CD4-positive, alpha-beta T cell treated with Interleukin-17A for 1 hour (primary cell): ENCODE data around the gene DOK4.

Experiments
- DNase-seq: peaks from one replicate; pipeline ENCODE4 v3.0.0-alpha.2; 2020

The DOK4 gene

DNA sequence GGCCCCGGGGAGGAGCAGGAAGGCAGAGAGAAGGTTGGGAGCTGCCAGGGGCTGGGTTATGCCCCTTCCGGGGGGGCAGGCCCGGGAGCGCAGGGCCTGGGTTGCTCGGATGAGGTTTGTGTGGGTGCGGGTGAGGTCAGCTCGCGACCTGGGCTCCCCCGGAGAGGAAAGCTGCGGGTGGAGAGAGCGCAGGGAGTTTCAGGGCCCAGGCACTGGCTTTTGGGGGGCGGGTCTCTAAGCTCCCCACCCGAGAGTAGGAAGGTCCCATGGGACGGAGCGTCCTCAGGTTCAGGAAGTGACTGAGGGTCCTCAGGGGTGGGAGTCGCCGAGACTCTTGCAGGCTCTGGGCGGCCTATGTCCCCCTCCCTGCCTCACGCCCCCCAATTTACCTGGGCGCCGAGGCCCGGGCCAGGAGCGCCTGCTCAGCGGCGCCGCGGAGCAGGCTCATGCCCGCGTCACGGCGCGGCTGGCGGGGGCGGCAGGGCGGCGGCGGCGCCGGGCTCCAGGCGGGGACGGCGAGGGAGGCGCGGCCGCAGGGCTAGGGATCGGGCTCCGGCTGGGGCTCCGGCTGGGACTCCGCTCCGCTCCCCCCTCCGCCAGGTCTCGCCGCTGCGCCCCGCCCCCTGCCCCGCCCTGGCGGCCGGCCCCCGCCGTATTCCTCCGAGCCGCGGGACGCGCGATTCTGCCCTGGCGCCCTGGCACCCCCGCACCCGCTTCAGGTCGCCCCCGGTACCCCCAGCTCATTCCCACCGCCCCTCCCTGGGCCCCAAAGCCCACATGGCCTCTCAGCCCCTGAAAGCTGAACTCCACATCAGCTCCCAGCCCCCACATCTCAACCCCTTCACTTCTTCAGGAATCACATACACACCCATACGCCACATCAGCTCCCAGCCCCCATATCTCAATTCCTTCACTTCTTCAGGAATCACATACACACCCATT lies at the start of gene DOK4:
DOK4 (minus strand) TSS at position 578 of the 942 bp plus-strand sequence. CDS start 6,986 bp downstream, outside the sequence.
- peak; percentile 81 for DNase-seq

DNA sequence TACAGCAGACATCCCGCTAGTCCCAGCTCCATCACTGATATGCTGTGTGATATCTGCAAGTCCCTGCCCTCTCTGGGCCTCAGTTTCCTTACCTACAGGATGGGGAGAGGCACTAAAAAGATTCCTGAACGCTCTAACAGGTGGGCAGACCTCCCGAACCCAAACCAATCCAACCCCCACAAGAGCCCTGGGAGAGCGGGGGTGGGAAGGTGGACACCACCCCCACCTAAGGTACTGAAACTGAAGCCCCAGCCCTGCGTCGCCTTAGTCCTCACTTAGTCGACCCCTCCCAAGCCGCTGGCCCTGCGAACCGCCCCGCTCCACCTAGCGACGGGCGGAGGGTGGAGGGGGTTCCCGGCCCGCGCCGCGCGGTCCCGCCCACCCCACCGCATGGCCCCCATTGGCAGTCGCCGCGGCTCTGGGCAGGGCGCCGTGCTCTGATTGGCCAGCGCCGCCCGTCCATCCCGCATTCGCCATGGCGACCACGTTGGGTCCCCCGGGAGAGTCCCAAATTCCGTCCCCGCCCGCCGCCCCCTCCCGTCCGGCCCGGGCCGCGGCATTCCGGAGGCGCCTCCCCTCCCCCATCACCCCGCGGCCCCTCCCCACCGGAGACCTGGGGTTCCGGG lies 49.5 kb upstream of the DOK4 start:
- DNase-seq: peak; percentile 97

DNA sequence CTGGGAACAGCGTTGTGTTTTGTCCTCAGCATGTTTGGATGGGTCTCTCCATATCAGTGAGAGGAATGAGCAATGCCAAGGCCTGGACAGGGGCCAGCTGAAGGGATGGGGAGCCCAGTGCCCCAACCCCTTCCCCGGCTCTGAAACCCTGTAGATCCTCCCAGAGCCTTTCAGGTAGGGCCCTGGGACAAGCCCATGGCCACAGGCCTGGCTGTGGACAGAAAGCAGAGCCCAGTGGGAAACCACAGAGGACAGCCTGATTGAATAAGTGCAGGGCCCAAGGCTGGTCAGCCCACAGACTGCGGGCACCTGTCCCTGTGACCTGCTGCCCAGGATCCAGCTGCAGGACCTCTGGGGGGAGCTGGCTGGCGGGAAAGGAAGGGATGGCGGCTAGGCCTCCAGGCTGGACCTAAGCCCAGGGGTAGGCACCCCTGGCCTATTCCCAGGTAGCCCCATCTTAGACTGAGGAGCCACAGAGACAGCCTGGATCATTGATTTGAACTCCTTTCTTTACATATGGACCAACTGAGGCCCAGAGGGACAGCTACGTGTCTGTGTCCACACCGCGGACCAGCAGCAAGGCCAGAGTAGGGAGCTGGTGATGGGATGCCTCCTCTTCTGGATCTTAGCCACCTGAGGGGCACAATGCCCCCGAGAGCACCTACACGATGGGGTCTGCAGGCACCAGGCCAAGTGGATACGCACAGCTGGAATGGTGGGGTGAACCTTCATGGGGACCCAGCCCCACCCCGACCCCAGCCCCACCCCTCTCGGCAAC lies 48.8 kb upstream of the DOK4 start:
- peak; percentile 21 for DNase-seq

DNA sequence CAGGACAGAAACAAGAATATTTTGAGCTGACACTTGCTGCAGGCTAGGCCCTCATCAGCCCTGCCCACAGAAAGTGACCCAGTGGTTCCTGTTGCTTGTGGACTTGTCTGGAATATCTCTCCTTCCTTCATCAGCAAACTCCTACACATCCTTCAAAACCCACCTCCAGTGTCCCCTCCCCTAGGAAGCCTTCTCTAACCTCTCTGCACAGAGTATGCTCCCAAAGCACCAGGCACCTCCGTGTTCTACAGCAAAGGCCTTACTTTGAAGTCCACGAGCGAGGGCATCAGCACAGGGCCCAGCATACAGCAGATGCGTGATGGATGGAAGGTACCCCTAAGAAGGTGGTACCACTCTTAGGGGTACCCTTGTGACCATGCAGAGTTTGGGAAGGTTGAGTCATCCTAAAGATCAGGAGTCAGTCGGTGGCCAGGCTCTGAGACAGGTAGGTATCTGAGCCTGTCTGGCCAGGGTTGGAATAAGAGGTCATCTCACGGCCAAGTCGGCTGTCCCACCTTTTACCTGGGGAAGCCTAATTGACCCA lies 48.1 kb upstream of the DOK4 start:
- DNase-seq: no peak

DNA sequence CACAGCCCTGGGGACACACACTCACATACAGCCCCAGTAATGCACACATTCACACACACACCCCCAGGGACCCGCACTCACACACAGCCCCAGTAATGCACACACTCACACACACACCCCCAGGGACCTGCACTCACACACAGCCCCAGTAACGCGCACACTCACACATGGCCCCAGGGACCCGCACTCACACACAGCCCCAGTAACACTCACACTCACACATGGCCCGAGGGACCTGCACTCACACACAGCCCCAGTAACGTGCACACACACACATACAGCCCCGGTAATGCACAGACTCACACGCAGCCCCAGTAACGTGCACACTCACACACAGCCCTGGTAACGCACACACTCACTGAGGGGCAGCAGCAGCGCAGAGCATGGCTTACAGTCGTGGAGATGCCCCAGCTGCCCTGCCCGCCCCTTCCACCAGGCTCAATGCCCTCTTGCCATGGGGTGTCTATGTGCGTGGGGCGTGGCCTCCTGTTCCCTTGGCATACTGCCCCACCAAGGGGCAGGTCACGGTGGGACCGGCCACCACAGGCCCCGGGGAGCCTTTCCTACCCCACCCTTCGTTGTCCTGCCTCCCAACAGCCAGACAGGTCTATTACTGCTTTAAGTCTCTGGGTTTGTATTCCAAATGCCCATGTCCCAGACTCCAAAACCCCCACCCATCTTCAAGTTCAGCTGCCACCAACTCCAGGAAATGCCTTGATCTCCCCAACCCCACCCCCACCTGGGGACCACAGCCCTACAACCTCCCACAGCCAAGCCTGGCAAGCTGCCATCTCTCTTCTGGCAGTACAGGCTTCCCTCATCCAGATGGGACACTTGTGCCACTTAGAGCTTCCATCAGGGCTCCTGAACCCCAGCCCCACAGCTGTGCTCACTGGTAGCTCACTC lies 47.4 kb upstream of the DOK4 start:
- peak; percentile 51 for DNase-seq

DNA sequence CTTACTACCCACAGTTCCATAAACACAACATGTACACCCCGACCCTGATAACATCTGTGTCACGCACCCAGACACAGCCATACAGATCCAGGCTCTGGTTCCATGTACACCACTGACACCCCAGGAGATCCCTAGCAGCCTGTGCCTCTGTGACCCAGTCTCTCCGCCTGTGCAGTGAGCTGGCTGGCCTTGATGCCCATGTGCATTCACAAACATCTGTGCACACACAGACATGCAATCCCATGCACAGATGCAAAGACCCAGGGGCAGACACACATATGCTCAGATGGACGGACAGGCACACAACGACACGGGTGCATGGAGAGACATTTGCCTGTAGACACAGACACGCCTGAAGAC lies 46.0 kb upstream of the DOK4 start:
- DNase-seq: no peak

DNA sequence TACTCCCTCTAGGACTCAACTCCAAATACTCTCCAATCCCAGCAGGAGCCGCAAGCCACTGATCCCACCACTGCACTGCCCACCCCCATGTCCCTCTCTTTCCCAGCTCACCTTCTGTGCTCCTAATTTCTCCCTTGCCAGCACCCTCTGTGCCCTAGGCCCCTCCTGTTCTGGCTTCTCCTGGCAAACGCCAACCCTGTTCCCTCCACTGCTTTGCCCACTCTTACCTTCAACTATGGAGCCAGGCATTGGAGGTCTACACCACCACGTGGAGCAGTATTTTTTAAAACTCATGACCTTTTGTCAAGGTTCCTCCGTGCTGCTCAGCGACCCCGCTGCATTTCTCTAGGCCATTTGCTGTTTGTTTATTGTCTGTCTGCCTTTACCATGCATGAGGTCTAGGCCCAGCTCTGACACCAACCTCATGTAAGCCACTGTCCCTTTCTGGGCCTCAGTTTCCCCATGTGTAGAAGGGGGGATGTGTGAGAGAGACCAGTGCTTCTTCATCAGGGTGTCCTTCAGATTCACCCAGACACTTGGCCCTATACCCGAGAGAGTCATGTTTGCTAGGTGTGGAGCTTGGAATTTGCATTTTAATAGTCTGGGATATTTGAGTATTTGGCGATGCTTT lies 45.5 kb upstream of the DOK4 start:
- no peak for DNase-seq

DNA sequence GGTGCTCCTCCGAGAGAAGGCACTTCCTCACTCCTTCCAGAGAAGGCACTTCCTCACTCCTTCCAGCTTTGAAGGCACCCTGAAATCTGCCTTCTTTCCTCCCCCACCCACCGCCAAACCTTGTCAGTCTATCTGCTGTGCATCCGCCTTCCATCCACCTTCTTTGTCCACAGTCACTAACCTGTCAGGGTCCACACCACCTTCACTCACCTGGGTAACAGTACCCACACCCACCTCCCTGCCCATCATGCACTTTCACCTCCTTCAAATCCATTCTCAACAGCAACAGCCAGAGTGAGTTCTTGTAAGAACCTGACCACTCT lies 44.9 kb upstream of the DOK4 start:
- no peak for DNase-seq

DNA sequence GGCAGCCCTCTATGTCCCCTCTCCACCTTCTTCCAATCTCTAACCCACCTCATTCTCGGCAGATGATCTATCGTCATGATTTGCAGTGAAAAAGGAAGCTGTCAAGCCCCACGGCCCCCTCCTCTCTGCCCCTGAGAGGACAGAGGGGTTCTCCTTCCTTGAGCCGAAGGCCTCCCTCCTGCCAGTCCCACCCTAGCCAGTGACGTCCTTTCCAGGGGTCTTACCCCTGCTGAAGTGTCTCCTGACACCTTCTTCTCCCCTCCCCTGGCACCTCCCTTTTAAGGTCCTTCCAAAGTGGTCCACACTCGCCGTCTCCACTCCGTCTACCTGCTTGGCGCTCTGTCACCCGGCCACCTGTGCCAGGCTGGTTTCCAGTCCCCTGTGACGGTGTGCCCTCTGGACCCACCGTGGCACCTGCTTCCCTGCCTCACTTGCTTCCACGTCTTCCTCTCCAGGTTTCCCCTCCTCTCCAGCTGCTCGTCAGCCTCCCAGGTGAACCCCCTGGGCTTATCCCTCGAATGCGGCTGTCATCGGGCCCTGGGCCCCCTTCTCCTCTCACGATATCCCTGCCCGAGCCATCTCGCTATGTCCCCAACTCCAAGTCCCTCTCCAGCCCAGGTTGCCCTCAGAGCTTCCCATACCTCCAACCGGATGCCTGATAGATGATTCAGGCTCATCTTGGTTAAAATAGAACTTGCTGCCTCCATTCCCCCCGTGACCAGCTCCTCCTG lies 44.4 kb upstream of the DOK4 start:
- peak; percentile 28 for DNase-seq

DNA sequence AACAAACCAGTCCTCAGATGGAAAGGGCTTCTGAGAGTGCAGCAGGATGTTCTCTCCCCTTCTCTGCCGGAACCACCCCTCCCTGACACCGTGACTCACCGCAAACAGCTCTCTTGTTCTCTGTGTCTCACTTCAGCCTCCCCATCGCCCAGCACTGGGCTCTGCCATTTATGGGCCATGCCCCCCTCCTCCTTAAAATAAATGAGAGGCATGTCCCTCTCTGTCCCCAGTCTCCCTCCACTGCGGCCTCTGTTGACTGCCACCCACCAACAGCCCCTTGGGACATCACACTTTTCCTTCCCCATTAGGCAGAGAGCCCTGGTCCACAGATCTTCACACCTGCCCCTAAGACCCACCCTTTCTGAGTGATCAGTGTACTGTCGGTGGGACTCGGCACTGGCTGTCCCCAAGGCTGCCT lies 43.8 kb upstream of the DOK4 start:
- peak; percentile 79 for DNase-seq

DNA sequence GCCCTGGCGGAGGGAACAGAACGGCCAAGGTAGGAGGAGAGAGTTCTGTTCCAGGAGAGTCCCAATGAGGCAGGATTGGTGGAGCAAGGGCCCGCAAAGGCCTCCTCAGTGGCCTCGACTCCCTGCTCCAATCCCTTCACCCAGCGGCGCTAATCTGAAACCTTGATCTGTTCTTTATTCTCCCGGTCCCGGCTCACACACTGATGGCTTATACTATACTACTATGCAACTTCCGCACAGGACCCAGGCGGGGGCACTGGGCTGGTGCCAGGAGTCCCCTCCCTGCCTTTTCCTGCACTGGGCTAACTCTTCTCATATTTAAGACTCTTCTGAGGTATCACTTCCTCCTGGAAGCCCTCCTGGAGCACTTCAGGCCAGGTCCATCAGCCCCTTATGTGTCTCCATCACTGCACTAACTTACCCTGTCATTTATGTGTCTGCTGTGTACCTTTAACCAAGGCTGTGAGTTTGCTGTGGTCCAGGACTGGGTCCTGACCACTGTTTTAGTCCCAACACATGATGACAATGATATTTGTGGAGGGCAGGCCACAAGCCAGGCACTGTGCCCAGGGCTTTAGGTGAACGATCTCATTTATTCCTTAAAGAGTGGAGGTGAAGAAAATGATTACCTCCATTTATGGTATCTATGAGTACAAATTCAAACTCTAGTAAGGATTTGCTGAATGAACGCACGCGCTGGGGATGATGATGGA lies 43.3 kb upstream of the DOK4 start:
- no peak for DNase-seq

DNA sequence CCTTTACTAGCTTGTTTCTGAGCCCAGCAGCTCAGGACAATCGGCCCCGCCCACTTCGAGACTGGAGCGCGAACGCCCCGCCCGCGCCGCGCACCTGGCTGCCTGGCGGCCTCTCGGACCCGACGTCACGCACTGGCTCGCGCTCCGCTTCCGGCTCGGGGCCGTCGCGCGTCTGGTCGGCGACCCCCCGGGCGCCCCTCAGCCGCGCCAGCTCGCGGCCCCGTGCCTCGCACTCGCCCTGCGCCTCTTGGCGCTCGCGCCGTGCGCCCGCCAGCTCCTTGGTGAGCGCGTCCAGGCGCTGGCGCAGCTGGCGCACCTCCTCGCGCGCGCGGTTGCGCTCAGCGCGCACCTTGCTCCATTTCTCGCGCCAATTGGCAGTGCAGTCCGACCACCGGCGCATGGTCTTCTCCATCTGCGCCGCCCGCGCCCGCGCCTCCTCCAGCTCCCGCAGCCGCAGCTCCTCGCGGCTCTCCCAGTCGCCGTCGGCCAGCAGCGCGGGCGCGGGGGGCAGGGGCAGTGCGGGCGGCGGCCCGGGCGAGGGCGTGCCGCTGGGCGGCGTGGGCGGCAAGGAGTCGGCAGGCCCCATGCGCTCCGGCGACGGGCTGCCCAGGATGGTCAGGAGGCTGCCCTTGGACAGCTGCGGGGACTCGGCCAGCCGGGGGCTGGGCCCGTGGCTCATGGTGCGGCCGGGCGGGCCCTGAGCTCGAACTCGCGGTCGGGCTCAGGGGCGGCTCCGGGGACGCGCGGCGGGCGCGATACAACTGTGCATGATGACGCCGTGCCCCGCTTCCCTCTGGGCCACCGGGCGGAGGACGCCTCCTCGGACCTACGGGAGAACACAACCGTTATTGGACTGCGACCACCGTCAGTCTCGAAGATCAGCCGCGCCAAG lies 42.5 kb upstream of the DOK4 start:
- DNase-seq: no peak

DNA sequence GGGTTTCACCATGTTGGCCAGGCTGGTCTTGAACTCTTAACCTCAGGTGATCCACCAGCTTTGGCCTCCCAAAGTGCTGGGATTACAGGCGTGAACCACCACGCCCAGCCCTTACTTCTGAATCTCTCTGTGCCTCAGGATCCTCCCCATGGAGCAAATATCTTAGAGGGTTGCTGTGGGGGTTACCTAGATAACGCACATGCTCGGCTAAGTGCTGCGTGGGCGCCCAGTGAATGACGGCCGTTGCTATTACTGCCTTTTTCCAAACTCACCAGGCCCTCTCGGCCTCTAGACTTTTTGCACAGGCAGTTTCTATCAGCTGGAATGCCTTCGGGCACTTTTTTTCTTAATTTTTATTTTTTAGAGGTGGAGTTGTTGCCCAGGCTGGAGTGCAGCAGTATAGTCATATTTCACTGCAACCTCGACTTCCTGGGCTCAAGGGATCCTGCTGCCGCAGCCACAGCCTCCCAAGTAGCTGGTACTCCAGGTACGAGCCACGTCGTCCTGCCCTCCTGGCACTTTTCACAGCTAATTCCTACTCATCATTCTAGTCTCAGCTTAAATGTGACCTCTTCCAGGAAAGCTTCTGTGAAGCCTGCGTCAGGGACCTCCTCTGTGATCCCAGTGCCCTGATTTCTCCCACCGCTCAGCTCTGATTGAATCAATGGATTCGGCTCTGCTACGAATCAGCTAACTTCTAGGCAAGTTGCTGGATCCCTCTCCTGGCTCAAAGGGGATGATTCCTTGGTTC lies 41.5 kb upstream of the DOK4 start:
- no peak for DNase-seq

DNA sequence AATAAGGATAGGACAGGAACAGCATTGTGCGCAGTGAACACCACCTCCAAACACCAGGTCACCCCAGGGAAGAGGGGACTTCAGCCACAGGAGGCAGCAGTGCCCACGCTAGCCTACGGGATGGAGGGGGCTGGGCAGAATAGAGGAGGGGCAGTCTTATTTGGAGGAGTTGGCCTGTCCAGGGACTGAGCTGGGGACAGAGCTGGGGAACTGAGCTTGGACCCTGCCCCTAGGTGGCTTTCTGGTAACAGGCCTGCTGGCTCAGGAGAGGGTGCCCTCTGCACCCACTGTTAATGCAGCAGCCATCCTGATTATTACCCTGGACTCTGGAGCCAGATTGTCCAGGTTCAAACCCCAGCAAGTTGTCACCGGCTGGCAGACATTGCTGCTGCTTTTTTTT lies 40.7 kb upstream of the DOK4 start:
- no peak for DNase-seq

DNA sequence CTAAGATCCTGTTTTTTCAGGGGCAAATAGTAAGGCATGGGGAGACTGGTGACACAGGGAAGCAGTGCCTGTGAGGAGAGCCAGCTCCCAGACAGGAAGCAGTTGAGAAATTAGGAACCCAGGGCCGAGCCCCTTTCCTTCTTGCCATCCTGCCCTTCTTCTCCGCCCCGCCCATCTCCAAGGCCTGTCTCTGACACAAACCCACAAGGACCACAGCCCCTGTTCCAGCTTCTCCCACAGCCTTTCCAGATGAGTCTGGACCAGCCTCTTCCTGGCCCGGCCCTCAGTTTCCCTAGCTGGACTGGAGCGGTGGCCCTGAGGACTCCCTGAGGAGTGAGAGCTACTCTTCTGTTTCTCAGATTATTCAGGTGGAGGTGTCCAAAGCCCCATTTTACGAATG lies 40.2 kb upstream of the DOK4 start:
- DNase-seq: no peak

DNA sequence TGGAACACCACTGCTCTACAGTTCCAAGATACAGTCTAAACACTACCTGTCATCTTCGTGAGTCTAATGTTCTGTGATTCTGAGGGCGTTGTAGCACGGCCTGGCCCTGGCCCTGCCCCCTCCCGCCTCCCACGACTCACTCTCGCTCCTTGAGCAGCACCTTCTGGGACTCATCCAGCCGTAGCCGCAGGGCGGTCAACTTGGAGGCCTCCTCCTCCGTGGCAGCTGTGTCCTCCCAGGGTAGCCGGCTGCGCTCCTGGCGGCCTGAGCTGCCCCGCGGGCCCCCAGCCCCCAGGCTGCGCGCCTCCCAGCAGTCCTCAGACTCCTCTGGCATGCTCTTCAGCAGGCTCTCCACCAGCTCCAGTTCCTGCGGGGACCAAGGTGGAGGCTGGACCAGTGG lies 39.5 kb upstream of the DOK4 start:
- no peak for DNase-seq

DNA sequence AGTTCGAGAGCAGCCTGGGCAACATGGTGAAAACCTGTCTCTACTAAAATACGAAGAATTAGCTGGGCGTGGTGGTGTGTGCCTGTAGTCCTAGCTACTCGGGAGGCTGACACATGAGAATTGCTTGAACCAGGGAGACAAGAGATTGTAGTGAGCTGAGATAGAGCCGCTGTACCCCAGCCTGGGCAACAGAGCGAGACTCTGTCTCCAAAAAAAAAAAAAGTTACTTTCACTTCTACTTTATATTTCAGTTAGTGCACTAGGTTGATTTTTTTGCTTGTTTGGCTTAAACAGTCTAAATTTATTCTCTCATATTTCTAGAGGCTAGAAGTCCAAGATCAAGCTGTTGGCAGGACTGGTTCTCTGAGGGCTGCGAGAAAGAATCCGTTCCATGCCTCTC lies 36.7 kb upstream of the DOK4 start:
- no peak for DNase-seq

DNA sequence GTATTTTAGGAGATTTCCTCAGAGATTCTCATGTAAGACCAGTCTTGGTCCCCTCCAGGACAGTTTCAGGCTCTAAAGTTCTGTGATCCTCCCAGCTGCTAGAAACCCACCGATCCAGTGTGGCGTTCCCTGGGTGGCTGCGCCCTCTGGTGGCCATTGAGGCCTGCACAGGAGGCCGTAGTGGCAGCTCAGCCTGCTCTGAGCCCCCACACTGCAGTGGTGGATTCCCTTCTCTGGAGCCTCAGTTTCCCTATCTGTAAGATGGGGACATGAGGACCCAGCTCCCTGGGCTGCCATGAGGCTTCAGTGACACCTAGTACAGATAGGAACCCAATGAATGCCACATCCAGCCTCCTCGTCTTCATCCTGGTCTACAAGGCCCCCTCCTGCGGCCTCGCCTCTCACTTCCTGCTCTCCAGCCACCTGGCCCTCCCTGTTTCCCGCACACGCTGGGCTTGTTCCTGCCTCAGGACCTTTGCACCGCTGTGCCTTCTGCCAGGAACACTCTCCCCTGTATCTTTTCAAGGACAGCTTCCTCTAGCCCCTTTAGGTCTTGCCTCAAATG lies 33.6 kb upstream of the DOK4 start:
- peak; percentile 83 for DNase-seq
